Measurements from ENCODE around the gene CNGA1.

- TF ChIP-seq CTCF (IDR thresholded peaks at IDR 0.05) (no peak), POLR2A (IDR thresholded peaks at IDR 0.05) (no peak)
Observed at GRCh38 chr4:47974566-47974965, 41.9 kb downstream of the CNGA1 start.
